Body of pancreas (tissue), 4 donors: ENCODE results near the gene KRI1. TPM values are rescaled to one million over a fixed set of nuclear protein-coding genes. Genes with fewer than 3 reads are reported as not detected.

ENCODE experiments used
- ATAC-seq: fragments of 150-250 bp; one replicate; pipeline ENCODE4 v1.9.1; 2016
- DNase-seq, 4 donors: peaks; one replicate each; pipeline ENCODE4 v3.0.0-alpha.2; 2019
- H3K27ac ChIP-seq, 4 donors: fragments of 200-600 bp; sonication (generic); 1 replicate in 3 of 4; 2 replicates in 1 of 4; pipeline versions ENCODE4 v1.5.1 to v1.6.1; 2016 to 2019; ENCODE audit warnings: mild to moderate bottlenecking in 1 of 4, mixed read lengths in 1 of 4, moderate library complexity in 1 of 4
- H3K27me3 ChIP-seq, 2 donors: fragments of 200-600 bp; sonication (generic); one replicate each; pipeline ENCODE4 v1.6.0; 2016; ENCODE audit warnings: mild to moderate bottlenecking in 1 of 2
- H3K36me3 ChIP-seq, 2 donors: fragments of 200-600 bp; sonication (generic); replicated peaks in 1 of 2; 2 replicates each; pipeline ENCODE4 v1.5.1; 2016; ENCODE audit warnings: low read depth in 2 of 2; ENCODE audit not compliant: insufficient read depth in 1 of 2
- H3K4me1 ChIP-seq: fragments of 200-600 bp; sonication (generic); one replicate; pipeline ENCODE4 v1.6.0; 2016
- H3K4me3 ChIP-seq, 2 donors: fragments of 200-600 bp; sonication (generic); 1 replicate in 1 of 2; 2 replicates in 1 of 2; pipeline ENCODE4 v1.5.1; 2016 to 2019
- H3K9me3 ChIP-seq, 3 donors: fragments of 200-600 bp; sonication (generic); 1 replicate in 2 of 3; 2 replicates in 1 of 3; pipeline ENCODE4 v1.5.1; 2016
- POLR2A ChIP-seq, 3 donors: fragments of 450-650 bp; IDR thresholded peaks; one replicate each; pipeline ENCODE4 v1.6.1; 2016; ENCODE audit warnings: antibody characterized with exemption in 3 of 3, mild to moderate bottlenecking in 2 of 3
- WGBS, 2 donors: methylation state at CpG; one replicate each; pipeline ENCODE4 v1.1.5; 2017; 5-methylcytosine and 5-hydroxymethylcytosine counted together
- intact Hi-C: fragments of 100-400 bp; cut with DNase I; formaldehyde crosslinking; loops from one replicate; pipeline ENCODE4 v1.15.1; 2023
- total RNA-seq, 2 donors: library from RNA; depleted of rRNA; stranded (reverse); fragments of >200 nt; gene quantifications; one replicate each; pipeline ENCODE4 v1.1.0, GENCODE V29; 2016
- TF ChIP-seq, protein P1 (sequence below), 7 experiments: fragments of 450-650 bp in 4 of 7; fragments of 200-600 bp in 3 of 7; sonication (generic) in 3 of 7; IDR thresholded peaks; one replicate each; pipeline ENCODE4 v1.5.1; 2016 to 2019; ENCODE audit warnings: antibody characterized with exemption in 7 of 7

KRI1 gene
- total RNA-seq, 2 donors from 2014 or later = 24.1 to 28.8 TPM

DNA sequence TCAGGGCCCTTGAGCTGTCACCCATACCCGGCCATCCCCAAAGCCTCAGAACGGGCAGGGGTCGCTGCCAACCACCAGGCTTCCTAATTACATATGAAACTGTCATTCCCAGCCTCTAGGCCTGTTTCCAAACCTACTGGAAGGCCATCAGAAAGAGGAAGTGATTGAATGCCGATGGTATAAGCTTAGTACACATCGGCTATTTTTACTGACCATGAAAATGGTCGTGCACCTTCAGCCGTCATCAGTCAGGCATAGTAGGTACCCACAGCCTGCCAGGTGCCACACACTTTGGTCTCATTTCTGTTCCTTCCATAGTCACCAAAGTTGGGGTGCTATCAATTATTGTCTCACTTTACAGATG lies 10.2 kb downstream of the KRI1 start:
- Histone ChIP-seq H3K27me3 (no peaks in the 10 kb centered on the region), H3K4me1 (no peaks in the 10 kb centered on the region), H3K36me3 (peaks cover 0 to 25% of the 10 kb centered on the region in 2 donors), H3K27ac (no peak overlapping the region), H3K4me3 (no peak overlapping the region), H3K9me3 (no peaks in the 10 kb centered on the region)
- DNase-seq (no peak), ATAC-seq (no peak)
- TF ChIP-seq, protein P1, sequence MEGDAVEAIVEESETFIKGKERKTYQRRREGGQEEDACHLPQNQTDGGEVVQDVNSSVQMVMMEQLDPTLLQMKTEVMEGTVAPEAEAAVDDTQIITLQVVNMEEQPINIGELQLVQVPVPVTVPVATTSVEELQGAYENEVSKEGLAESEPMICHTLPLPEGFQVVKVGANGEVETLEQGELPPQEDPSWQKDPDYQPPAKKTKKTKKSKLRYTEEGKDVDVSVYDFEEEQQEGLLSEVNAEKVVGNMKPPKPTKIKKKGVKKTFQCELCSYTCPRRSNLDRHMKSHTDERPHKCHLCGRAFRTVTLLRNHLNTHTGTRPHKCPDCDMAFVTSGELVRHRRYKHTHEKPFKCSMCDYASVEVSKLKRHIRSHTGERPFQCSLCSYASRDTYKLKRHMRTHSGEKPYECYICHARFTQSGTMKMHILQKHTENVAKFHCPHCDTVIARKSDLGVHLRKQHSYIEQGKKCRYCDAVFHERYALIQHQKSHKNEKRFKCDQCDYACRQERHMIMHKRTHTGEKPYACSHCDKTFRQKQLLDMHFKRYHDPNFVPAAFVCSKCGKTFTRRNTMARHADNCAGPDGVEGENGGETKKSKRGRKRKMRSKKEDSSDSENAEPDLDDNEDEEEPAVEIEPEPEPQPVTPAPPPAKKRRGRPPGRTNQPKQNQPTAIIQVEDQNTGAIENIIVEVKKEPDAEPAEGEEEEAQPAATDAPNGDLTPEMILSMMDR (IDR thresholded peaks at IDR 0.05) = no peak
- TF ChIP-seq POLR2A (IDR thresholded peaks at IDR 0.05) = no peak
- 70 to 73% methylated on average over 6 to 7 of the region's 7 CpGs for WGBS, 2 donors
- intact Hi-C loops = no loop called here

DNA sequence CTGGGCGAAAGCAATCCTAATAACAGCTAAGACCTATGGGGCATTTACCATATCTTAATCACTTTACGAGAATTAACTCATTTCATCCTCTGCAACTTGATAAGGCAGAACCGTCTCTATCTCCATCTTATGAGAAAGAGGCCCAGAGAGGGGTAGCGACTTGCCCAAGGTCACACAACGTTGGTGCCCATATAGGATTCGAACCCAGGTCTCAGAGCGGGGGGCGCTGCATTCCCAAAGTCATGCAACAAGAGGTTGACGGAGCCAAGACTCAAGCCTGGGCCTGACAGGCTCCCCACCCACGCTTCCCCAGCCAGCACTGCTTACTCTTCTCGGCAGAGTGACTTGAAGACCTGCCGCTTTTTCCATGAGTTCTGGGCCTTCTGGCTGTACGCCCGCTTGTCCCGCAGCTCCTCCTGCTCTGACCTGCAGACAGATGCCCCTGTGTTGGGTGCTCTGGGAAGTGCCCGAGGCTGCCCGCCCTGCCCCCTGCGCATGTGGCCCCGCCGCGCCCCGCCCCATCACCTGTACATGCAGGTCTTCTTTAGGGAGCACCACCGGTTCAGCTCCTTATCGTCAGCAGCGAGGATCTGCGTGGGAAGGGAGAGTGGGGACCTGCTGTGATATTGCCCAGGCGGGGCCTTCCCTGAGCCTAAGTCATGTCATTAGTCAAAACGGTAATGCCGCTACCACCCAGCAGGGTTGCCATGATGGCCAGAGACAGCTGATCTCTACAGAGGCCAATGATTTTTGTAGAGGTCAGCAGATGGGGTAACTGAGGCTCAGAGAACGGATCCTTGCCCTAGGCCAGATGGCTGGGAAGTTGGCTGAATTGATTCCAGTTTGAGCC lies 10.8 kb downstream of the KRI1 start:
- no peak for ATAC-seq
- no peaks in the 10 kb centered on the region for H3K9me3 ChIP-seq
- no peak overlapping the region for H3K4me3 ChIP-seq
- TF ChIP-seq, protein P1 (IDR thresholded peaks at IDR 0.05) = no peak
- no peak for TF ChIP-seq POLR2A (IDR thresholded peaks at IDR 0.05)
- no peaks in the 10 kb centered on the region for H3K27me3 ChIP-seq
- 75 to 84% methylated on average over 19 to 30 of the region's 30 CpGs for WGBS, 2 donors
- intact Hi-C loops = no loop called here
- no peak overlapping the region for H3K27ac ChIP-seq
- DNase-seq = no peak
- H3K36me3 ChIP-seq = peaks cover 0 to 25% of the 10 kb centered on the region in 2 donors
- H3K4me1 ChIP-seq = no peaks in the 10 kb centered on the region

GRCh38 chr19:10553943-10554381 lies 11.8 kb downstream of the KRI1 start:
- ATAC-seq (no peak), DNase-seq (peak in 2 of 4 donors; percentile 22 to 27)
- intact Hi-C loops = no loop called here
- WGBS, 2 donors = 63 to 64% methylated on average over 1 to 12 of the region's 12 CpGs
- no peak overlapping the region for H3K4me3 ChIP-seq
- no peaks in the 10 kb centered on the region for H3K27me3 ChIP-seq
- H3K36me3 ChIP-seq = peaks cover 0 to 22% of the 10 kb centered on the region in 2 donors
- H3K9me3 ChIP-seq = no peaks in the 10 kb centered on the region
- no peak overlapping the region for H3K27ac ChIP-seq
- TF ChIP-seq POLR2A (IDR thresholded peaks at IDR 0.05) = no peak
- TF ChIP-seq, protein P1 (IDR thresholded peaks at IDR 0.05) = no peak
- no peaks in the 10 kb centered on the region for H3K4me1 ChIP-seq

DNA sequence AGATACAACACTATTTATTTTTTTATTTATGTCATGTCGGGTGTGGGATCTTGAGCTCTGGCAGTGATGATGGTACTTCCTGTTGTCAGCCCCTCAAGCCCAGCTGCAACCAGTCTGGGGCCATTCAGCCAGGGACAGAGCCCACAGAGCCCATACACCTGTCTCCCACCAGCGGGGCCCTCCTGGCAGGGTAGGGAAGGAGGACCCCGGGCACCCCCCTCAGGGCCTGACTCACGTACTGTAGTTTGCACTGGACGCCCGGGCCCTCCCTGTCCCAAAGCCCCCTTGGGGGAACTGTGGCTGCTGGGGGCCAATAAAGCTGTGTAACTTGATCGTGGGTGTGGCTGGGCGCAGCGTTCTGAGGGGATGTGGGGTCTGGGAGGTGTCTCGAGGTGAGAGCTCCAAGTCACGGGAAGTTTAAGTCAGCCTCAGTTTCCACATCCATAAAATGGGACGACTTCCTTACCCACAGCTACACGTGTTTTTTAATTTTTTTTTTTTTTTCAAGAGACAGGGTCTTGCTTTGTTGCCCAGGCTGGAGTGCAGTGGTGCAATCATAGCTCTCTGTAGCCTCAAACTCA lies 12.6 kb downstream of the KRI1 start:
- no peaks in the 10 kb centered on the region for H3K27me3 ChIP-seq
- intact Hi-C loops = no loop called here
- H3K27ac ChIP-seq = no peak overlapping the region
- DNase-seq (no peak), ATAC-seq (no peak)
- peaks cover 0 to 21% of the 10 kb centered on the region in 2 donors for H3K36me3 ChIP-seq
- TF ChIP-seq, protein P1 (IDR thresholded peaks at IDR 0.05) = no peak
- TF ChIP-seq POLR2A (IDR thresholded peaks at IDR 0.05) = no peak
- H3K9me3 ChIP-seq = no peaks in the 10 kb centered on the region
- no peak overlapping the region for H3K4me3 ChIP-seq
- H3K4me1 ChIP-seq = no peaks in the 10 kb centered on the region
- 78 to 80% methylated on average over 8 to 13 of the region's 13 CpGs for WGBS, 2 donors
